BJ (cell line): ENCODE data around the gene P2RY8. TPM values are rescaled to one million over a fixed set of nuclear protein-coding genes. Genes with fewer than 3 reads are reported as not detected.

Experiments used
- CTCF ChIA-PET: fragments of 350-600 bp; formaldehyde crosslinking; extraction: SDS; loops from one replicate; lab custom pipeline; 2021; ENCODE audit warnings: antibody characterized with exemption, inconsistent platforms; lab: Yijun Ruan, JAX
- POLR2A ChIA-PET: fragments of 300-600 bp; sonication (Branson Sonifier 250); formaldehyde crosslinking; extraction: SDS; loops from one replicate; lab custom pipeline; 2021; ENCODE audit warnings: antibody characterized with exemption; lab: Charles Lee
- DNase-seq: peaks from one replicate; pipeline ENCODE4 v3.0.0-alpha.2; 2011; ENCODE audit warnings: low read depth
- H3K27me3 ChIP-seq: 2 replicates; pipeline ENCODE4 v1.6.0; 2011; ENCODE audit warnings: low read length; ENCODE audit not compliant: control insufficient read depth, insufficient read depth
- H3K36me3 ChIP-seq: 2 replicates; pipeline ENCODE4 v1.5.1; 2011; ENCODE audit warnings: low read length; ENCODE audit not compliant: control insufficient read depth, insufficient read depth
- H3K4me3 ChIP-seq: 2 replicates; pipeline ENCODE4 v1.5.1; 2011; ENCODE audit warnings: low read depth, mild to moderate bottlenecking, control low read depth, low read length
- CTCF ChIP-seq: IDR thresholded peaks from 2 replicates; pipeline ENCODE4 v1.5.1; 2011; ENCODE audit warnings: low read depth, mild to moderate bottlenecking, control low read depth, inconsistent platforms, low read length, moderate library complexity; ENCODE audit not compliant: insufficient read depth
- polyA plus RNA-seq: library from polyadenylated mRNA; depleted of rRNA; stranded (reverse); fragments of >200 nt; gene quantifications from 2 replicates; pipeline ENCODE4 v1.2.3, GENCODE V29; 2011; rRNA removed

Gene P2RY8
- polyA plus RNA-seq, 1 experiment: not detected

GRCh38 chrX:1417921-1418771 lies 118.8 kb downstream of the P2RY8 start:
- ChIA-PET POLR2A (no interaction called here), CTCF (no interaction called here)
- no peaks in the 10 kb centered on the region for H3K27me3 ChIP-seq
- peaks cover 17% of the 10 kb centered on the region for H3K36me3 ChIP-seq
- TF ChIP-seq CTCF: no peak
- H3K4me3 ChIP-seq: no peak overlapping the region
- DNase-seq: no peak

- CTCF ChIA-PET: no interaction called here
Observed at GRCh38 chrX:1416965-1417760, 119.8 kb downstream of the P2RY8 start.

GRCh38 chrX:1416327-1416784 lies 120.6 kb downstream of the P2RY8 start:
- ChIA-PET CTCF (no interaction called here), POLR2A (no interaction called here)
- no peak for TF ChIP-seq CTCF
- DNase-seq: no peak
- Histone ChIP-seq H3K4me3 (no peak overlapping the region), H3K27me3 (no peaks in the 10 kb centered on the region), H3K36me3 (peaks cover 13% of the 10 kb centered on the region)

More at GRCh38 chrX:1416965-1417760, 119.8 kb downstream of the P2RY8 start:
- Histone ChIP-seq H3K4me3 (no peak overlapping the region), H3K27me3 (no peaks in the 10 kb centered on the region), H3K36me3 (peaks cover 17% of the 10 kb centered on the region)
- no peak for TF ChIP-seq CTCF
- POLR2A ChIA-PET: no interaction called here
- no peak for DNase-seq

Other genes starting within 250 kb of the P2RY8 start
- gene IL3RA, start 200.4 kb downstream of the P2RY8 start, polyA plus RNA-seq: 0.80 and 1.5 TPM in 2 replicates
- 376 and 598 TPM in 2 replicates for gene SLC25A6, start 145.1 kb downstream of the P2RY8 start, polyA plus RNA-seq
- gene ASMTL, start 84.3 kb downstream of the P2RY8 start, polyA plus RNA-seq: 22.9 and 33.7 TPM in 2 replicates
- 11.0 and 18.2 TPM in 2 replicates for gene AKAP17A, start 54.4 kb upstream of the P2RY8 start, polyA plus RNA-seq
- gene ASMT, start 77.9 kb upstream of the P2RY8 start, polyA plus RNA-seq: not detected in 2 replicates